Stomach (tissue), 9 donors: Measurements from ENCODE around the gene ALS2CL. TPM values are rescaled to one million over a fixed set of nuclear protein-coding genes. Genes with fewer than 3 reads are reported as not detected.

Experiments
- DNase-seq, 2 donors: peaks; one replicate each; pipeline versions ENCODE4 v3.0.0 to v3.0.0-alpha.2; 2013 to 2019
- H3K27ac ChIP-seq, 5 donors: fragments of 200-600 bp in 4 of 5; sonication (generic) in 4 of 5; one replicate each; pipeline ENCODE4 v1.5.1; 2013 to 2019; ENCODE audit warnings: mild to moderate bottlenecking in 1 of 5, moderate library complexity in 1 of 5
- H3K27me3 ChIP-seq, 3 donors: fragments of 200-600 bp; sonication (generic); one replicate each; pipeline ENCODE4 v1.5.1; 2017 to 2019; ENCODE audit warnings: mixed run types in 1 of 3
- H3K36me3 ChIP-seq, 4 donors: fragments of 200-600 bp; sonication (generic); 1 replicate in 3 of 4; 2 replicates in 1 of 4; pipeline ENCODE4 v1.5.1; 2016 to 2019
- H3K4me1 ChIP-seq, 4 donors: fragments of 200-600 bp; sonication (generic); one replicate each; pipeline ENCODE4 v1.5.1; 2016 to 2019
- H3K4me3 ChIP-seq, 4 donors: fragments of 200-600 bp; sonication (generic) in 3 of 4; one replicate each; pipeline ENCODE4 v1.5.1; 2016 to 2019; ENCODE audit warnings: mild to moderate bottlenecking in 1 of 4
- H3K9me3 ChIP-seq, 4 donors: fragments of 200-600 bp; sonication (generic); one replicate each; pipeline ENCODE4 v1.5.1; 2016 to 2019
- CTCF ChIP-seq, 7 experiments: fragments of 450-650 bp in 4 of 7; fragments of 200-600 bp in 3 of 7; sonication (generic) in 3 of 7; IDR thresholded peaks; one replicate each; pipeline ENCODE4 v1.5.1; 2016 to 2019; ENCODE audit warnings: antibody characterized with exemption in 7 of 7, control low read depth in 2 of 7, mild to moderate bottlenecking in 1 of 7
- EP300 ChIP-seq: sonication (generic); formaldehyde crosslinking; IDR thresholded peaks from one replicate; pipeline ENCODE4 v1.6.1; 2017; ENCODE audit warnings: antibody characterized with exemption
- POLR2A ChIP-seq, 4 donors: fragments of 450-650 bp; IDR thresholded peaks; one replicate each; pipeline ENCODE4 v1.6.1; 2016; ENCODE audit warnings: antibody characterized with exemption in 4 of 4, control low read depth in 2 of 4, mild to moderate bottlenecking in 1 of 4, moderate library complexity in 1 of 4
- POLR2AphosphoS5 ChIP-seq, 3 donors: sonication (generic); formaldehyde crosslinking; IDR thresholded peaks; one replicate each; pipeline ENCODE4 v1.6.1; 2016; ENCODE audit warnings: antibody characterized with exemption in 3 of 3
- WGBS, 5 donors: extraction: QIAGEN DNeasy Blood & Tissue Kit in 3 of 5; methylation state at CpG; one replicate each; pipeline versions ENCODE4 v1.1.5 to v1.1.7; 2013 to 2018; 5-methylcytosine and 5-hydroxymethylcytosine counted together
- intact Hi-C: fragments of 100-400 bp; cut with DNase I; formaldehyde crosslinking; loops from one replicate; pipeline ENCODE4 v1.15.1; 2023; ENCODE audit warnings: low total_unique reads
- polyA plus RNA-seq, 3 donors: library from polyadenylated mRNA; stranded (reverse); fragments of 200-250 nt; gene quantifications; one replicate each; pipeline ENCODE4 v1.2.3, GENCODE V29; 2013
- total RNA-seq, 5 donors: library from RNA; depleted of rRNA; stranded (reverse); fragments of >200 nt; gene quantifications; one replicate each; pipeline versions ENCODE4 v1.1.0 to v1.2.3, GENCODE V29; 2014 to 2016
- donor health status: healthy with polysubstance abuse.
- donor health status: Bipolar disorder and iron deficiency.
- donor health status: healthy.

Gene ALS2CL
- total and polyA plus RNA-seq, 8 donors = 5.3 to 107 (median 47.8) TPM

DNA sequence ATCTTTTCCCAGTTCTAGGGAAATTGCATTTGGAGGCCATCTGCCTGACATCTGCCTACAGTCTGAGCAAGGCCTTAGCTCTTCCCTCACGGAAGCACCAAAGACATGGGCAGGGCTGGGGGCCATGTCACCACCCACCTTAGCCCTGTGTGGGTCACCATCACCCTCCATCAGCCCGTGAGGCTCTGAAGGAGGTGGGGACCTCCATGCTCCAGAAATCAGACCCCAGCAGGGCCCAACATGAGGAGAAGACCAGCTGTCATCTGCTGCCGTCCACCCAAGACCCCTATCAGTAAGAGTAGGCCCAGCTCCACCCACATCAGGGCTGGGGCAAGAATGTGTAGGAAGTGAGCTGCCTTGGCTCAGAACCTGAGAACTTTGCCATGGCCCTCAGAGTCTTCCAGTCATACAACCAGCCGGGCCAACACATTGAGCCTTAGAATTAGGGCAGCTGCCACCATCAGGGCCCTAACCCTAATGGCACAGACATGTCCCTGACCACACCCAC, 9.6 kb upstream of the ALS2CL start:
- H3K4me3 ChIP-seq = no peak overlapping the region
- WGBS, 5 donors = 75 to 90% (median 85%) methylated on average over 2 to 4 of the region's 4 CpGs
- intact Hi-C loops = no loop called here
- peaks cover 0 to 26% (median 17%) of the 10 kb centered on the region in 3 donors for H3K27me3 ChIP-seq
- H3K9me3 ChIP-seq = no peaks in the 10 kb centered on the region
- no peak overlapping the region for H3K27ac ChIP-seq
- TF ChIP-seq POLR2A (IDR thresholded peaks at IDR 0.05) (no peak), POLR2AphosphoS5 (IDR thresholded peaks at IDR 0.05) (no peak), CTCF (IDR thresholded peaks at IDR 0.05) (no peak), EP300 (no peak)
- no peak for DNase-seq
- peaks cover 18 to 36% (median 23%) of the 10 kb centered on the region in 4 donors for H3K4me1 ChIP-seq
- no peaks in the 10 kb centered on the region for H3K36me3 ChIP-seq

GRCh38 chr3:46702246-46703012, 8.9 kb upstream of the ALS2CL start:
- 67 to 91% (median 81%) methylated on average over 4 of the region's 4 CpGs for WGBS, 5 donors
- no peak for TF ChIP-seq CTCF (IDR thresholded peaks at IDR 0.05)
- TF ChIP-seq EP300 = no peak
- TF ChIP-seq POLR2A (IDR thresholded peaks at IDR 0.05) = no peak
- TF ChIP-seq POLR2AphosphoS5 (IDR thresholded peaks at IDR 0.05) = no peak
- Histone ChIP-seq H3K27ac (no peak overlapping the region), H3K36me3 (no peaks in the 10 kb centered on the region), H3K9me3 (no peaks in the 10 kb centered on the region), H3K27me3 (peaks cover 0 to 26% (median 17%) of the 10 kb centered on the region in 3 donors), H3K4me1 (peaks cover 18 to 36% (median 23%) of the 10 kb centered on the region in 4 donors), H3K4me3 (no peak overlapping the region)
- DNase-seq = no peak
- intact Hi-C loops = no loop called here

- 5 to 20% (median 9%) methylated on average over 2 to 51 of the region's 51 CpGs for WGBS, 5 donors
- intact Hi-C loops = no loop called here
- Histone ChIP-seq H3K4me1 (peaks cover 18 to 46% (median 27%) of the 10 kb centered on the region in 4 donors), H3K4me3 (peak within 1 kb of the TSS; percentile 35 to 48 (median 42)), H3K27ac (peak within 1 kb of the TSS in 1 of 5 donors; percentile 24), H3K9me3 (no peaks in the 10 kb centered on the region), H3K27me3 (peaks cover 0 to 26% (median 17%) of the 10 kb centered on the region in 3 donors), H3K36me3 (no peaks in the 10 kb centered on the region)
- TF ChIP-seq POLR2AphosphoS5 (IDR thresholded peaks at IDR 0.05) = no peak
- TF ChIP-seq CTCF (IDR thresholded peaks at IDR 0.05) = no peak
- no peak for TF ChIP-seq POLR2A (IDR thresholded peaks at IDR 0.05)
- no peak for TF ChIP-seq EP300
- DNase-seq = peak in 1 of 2 donors; percentile 47
Measured at GRCh38 chr3:46701181-46701939, 7.9 kb upstream of the ALS2CL start, which contains the start of gene TMIE. Gene TMIE, plus strand, starts transcription at chr3:46701392. Its CDS starts 96 bp downstream, at chr3:46701488.

- Histone ChIP-seq H3K27ac (no peak overlapping the region), H3K9me3 (no peaks in the 10 kb centered on the region), H3K4me3 (peak overlapping the region; percentile 35 to 48 (median 42)), H3K36me3 (no peaks in the 10 kb centered on the region), H3K4me1 (peaks cover 18 to 51% (median 33%) of the 10 kb centered on the region in 4 donors), H3K27me3 (peaks cover 0 to 26% (median 17%) of the 10 kb centered on the region in 3 donors)
- no peak for TF ChIP-seq POLR2A (IDR thresholded peaks at IDR 0.05)
- TF ChIP-seq CTCF (IDR thresholded peaks at IDR 0.05) = no peak
- TF ChIP-seq POLR2AphosphoS5 (IDR thresholded peaks at IDR 0.05) = no peak
- DNase-seq = peak in 1 of 2 donors; percentile 77
- 26 to 48% (median 34%) methylated on average over 3 to 4 of the region's 4 CpGs for WGBS, 5 donors
- intact Hi-C loops = no loop called here
Measured at GRCh38 chr3:46700772-46701171, 7.3 kb upstream of the ALS2CL start.
